GM12801 (cell line): ENCODE results near the gene ZSCAN25.

Experiments used
- TF ChIP-seq, protein P1 (sequence below): IDR thresholded peaks from one replicate; pipeline ENCODE4 v1.5.1; 2011; ENCODE audit warnings: control low read depth; ENCODE audit not compliant: insufficient read length; ENCODE audit errors: extremely low read depth

The ZSCAN25 gene

DNA sequence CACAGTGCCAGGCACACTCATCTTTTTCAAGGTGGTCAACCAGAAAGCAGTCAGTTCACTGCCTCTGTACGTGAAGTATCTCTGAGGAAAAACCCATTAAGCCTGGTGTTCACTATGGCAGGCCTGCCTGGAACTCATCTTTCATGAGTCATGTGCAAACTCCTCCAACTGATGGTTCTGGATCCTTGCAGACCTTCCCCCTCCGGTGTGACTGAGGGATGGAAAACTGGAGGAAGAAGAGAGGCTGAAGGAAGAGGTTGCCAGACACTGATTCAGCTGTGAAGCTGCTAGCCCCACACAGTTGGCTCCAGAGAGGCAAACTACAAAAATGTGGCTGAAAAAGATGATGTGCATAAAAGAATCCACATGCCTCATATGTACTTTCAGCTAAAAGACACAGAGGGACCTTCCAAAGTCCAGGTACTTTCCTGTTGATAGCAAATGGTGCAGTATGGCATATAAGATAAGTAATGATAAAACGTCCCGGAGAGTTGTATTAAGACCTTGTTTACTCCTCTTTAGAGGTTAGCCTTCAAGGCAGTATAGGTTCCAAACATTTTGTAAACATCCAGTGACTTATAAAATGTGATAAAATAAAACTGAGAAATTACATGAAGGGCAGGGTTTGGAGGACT, 60.4 kb downstream of the ZSCAN25 start:
- TF ChIP-seq, protein P1, sequence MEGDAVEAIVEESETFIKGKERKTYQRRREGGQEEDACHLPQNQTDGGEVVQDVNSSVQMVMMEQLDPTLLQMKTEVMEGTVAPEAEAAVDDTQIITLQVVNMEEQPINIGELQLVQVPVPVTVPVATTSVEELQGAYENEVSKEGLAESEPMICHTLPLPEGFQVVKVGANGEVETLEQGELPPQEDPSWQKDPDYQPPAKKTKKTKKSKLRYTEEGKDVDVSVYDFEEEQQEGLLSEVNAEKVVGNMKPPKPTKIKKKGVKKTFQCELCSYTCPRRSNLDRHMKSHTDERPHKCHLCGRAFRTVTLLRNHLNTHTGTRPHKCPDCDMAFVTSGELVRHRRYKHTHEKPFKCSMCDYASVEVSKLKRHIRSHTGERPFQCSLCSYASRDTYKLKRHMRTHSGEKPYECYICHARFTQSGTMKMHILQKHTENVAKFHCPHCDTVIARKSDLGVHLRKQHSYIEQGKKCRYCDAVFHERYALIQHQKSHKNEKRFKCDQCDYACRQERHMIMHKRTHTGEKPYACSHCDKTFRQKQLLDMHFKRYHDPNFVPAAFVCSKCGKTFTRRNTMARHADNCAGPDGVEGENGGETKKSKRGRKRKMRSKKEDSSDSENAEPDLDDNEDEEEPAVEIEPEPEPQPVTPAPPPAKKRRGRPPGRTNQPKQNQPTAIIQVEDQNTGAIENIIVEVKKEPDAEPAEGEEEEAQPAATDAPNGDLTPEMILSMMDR = no peak

DNA sequence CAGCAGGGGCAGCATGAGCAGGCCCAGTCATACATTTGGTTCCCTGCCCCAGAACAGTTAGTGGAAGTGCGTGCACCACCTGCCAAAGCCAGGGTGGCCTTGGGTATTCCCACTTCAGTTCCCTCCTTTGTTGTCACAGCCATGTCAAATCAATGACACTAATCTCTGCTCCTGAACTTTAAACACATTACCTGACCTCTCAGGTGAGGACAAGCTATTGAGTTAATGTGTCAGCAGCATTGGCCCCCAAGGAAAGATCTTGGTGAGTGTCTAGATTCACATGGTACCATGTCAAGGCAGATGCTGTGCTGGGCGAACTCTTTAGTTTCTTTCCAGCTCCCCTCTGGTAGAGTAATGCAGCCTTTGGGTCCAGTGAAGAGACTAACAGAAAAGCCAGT, 60.9 kb downstream of the ZSCAN25 start:
- TF ChIP-seq, protein P1 = no peak

DNA sequence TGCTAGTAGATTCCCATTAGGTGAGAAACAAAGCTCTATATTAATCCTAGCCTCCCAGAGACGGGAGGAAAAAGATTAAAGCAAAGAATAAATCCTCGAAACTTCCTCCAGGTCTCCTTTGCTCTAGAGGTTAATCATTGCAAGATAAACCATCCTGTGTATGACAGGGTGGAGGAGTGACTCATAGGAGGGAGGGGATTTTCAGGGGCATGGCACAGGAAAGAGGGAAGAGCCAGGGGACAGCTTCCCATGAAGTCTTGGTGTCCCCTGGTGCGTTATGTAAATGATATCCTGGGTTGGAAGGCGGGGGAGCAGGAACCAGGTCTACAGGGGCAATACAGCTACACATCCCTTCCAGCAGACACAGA, 62.3 kb downstream of the ZSCAN25 start:
- TF ChIP-seq, protein P1 = no peak

GRCh38 chr7:99679400-99680191, 62.9 kb downstream of the ZSCAN25 start, which contains the start of gene CYP3A5:
CYP3A5 (minus strand) TSS chr7:99679996; CDS start chr7:99679896, 100 bp downstream.
- TF ChIP-seq, protein P1 = no peak
